GM19099 (cell line): ENCODE results near the gene TTC39B.

Source experiments
- POLR2A ChIP-seq: IDR thresholded peaks from 3 replicates; pipeline ENCODE4 v1.6.1; 2011; ENCODE audit warnings: low read depth; ENCODE audit not compliant: insufficient read length; ENCODE audit errors: extremely low read depth

TTC39B gene

GRCh38 chr9:15115041-15115440 lies 192.0 kb downstream of the TTC39B start:
- TF ChIP-seq POLR2A = no peak
